Suprapubic skin (tissue), 4 donors: ENCODE data around the gene ANKRD40.

Source experiments
- CTCF ChIP-seq, 2 donors: fragments of 200-600 bp in 1 of 2; fragments of 450-650 bp in 1 of 2; sonication (generic) in 1 of 2; IDR thresholded peaks; one replicate each; pipeline ENCODE4 v1.5.1; 2016 to 2019; ENCODE audit warnings: antibody characterized with exemption in 2 of 2, mild to moderate bottlenecking in 1 of 2, moderate library complexity in 1 of 2
- POLR2A ChIP-seq, 2 donors: fragments of 450-650 bp; IDR thresholded peaks; one replicate each; pipeline ENCODE4 v1.6.1; 2017; ENCODE audit warnings: antibody characterized with exemption in 2 of 2, mild to moderate bottlenecking in 2 of 2, moderate library complexity in 2 of 2
- POLR2AphosphoS5 ChIP-seq, 3 donors: sonication (generic); formaldehyde crosslinking; IDR thresholded peaks; one replicate each; pipeline ENCODE4 v1.6.1; 2017; ENCODE audit warnings: antibody characterized with exemption in 3 of 3

GRCh38 chr17:50688245-50688644 lies 19.5 kb downstream of the ANKRD40 start:
- TF ChIP-seq CTCF (IDR thresholded peaks at IDR 0.05) (no peak), POLR2A (IDR thresholded peaks at IDR 0.05) (no peak), POLR2AphosphoS5 (IDR thresholded peaks at IDR 0.05) (no peak)
